K562 (cell line): ENCODE measurements around the gene CNIH1. TPM values are rescaled to one million over a fixed set of nuclear protein-coding genes. Genes with fewer than 3 reads are reported as not detected.
"Not testable (repeated sequence)": the region's sequence is repeated elsewhere in the genome, so short reads cannot be mapped to it uniquely, and the experiment has no call there.

Experiments
- ATAC-seq: fragments of 200-7000 bp; cut with Tn5 transposase; 3 replicates; pipeline ENCODE4 v1.9.1; 2020; ENCODE audit warnings: moderate library complexity
- BruUV-seq: library from RNA; stranded (reverse); fragments of 400-500 nt; replicated peaks from 2 replicates; lab custom pipeline; 2021; lab: Mats Ljungman, UMichigan
- CTCF ChIA-PET: fragments of 300-600 bp; formaldehyde crosslinking; extraction: SDS; loops from one replicate; lab custom pipeline; 2021; ENCODE audit warnings: low intra/inter-chr PET ratio; lab: Yijun Ruan, JAX
- POLR2A ChIA-PET: fragments of 300-600, 350-650 bp; sonication (Branson Sonifier 250); formaldehyde crosslinking; extraction: SDS; loops from one replicate; lab custom pipeline; 2021; ENCODE audit warnings: antibody characterized with exemption, inconsistent platforms; lab: Yijun Ruan, JAX
- DNase-seq, 4 experiments: peaks; one replicate each; pipeline versions ENCODE4 v3.0.0 to v3.0.0-alpha.2; 2011 to 2018; ENCODE audit warnings: low spot score in 3 of 4, mixed read lengths in 3 of 4; ENCODE audit errors: extremely low read depth in 1 of 4
- FAIRE-seq: peaks from 2 replicates; lab custom pipeline; 2011; peaks lifted over from hg19 to GRCh38; lab: Jason Lieb, UNC
- H2AFZ ChIP-seq: 2 replicates; pipeline ENCODE4 v1.6.0; 2011; ENCODE audit warnings: low read depth, low read length, control low read depth, inconsistent platforms
- H3K27ac ChIP-seq: fragments of 200-600 bp; 3 replicates; pipeline ENCODE4 v1.8.0; 2011; ENCODE audit warnings: low read depth, mild to moderate bottlenecking, control low read depth, inconsistent platforms, low read length, moderate library complexity, mixed read lengths; ENCODE audit errors: extremely low read depth
- H3K27me3 ChIP-seq, 2 experiments: fragments of 300-600 bp in 1 of 2; 2 replicates in 1 of 2; 3 replicates in 1 of 2; pipeline versions ENCODE4 v1.6.0 to v1.8.0; 2011; ENCODE audit warnings: inconsistent platforms in 2 of 2, low read length in 2 of 2, mild to moderate bottlenecking in 1 of 2, mixed read lengths in 1 of 2, moderate library complexity in 1 of 2; ENCODE audit not compliant: control insufficient read depth in 2 of 2, insufficient read depth in 2 of 2
- H3K36me3 ChIP-seq: fragments of 300-600 bp; 3 replicates; pipeline ENCODE4 v1.8.0; 2011; ENCODE audit warnings: mild to moderate bottlenecking, low read length, inconsistent platforms; ENCODE audit not compliant: control insufficient read depth, insufficient read depth
- H3K4me1 ChIP-seq, 2 experiments: fragments of 200-600 bp in 1 of 2; replicated peaks in 1 of 2; 2 replicates in 1 of 2; 3 replicates in 1 of 2; pipeline versions ENCODE4 v1.5.1 to v1.8.0; 2011; ENCODE audit warnings: inconsistent platforms in 2 of 2, low read length in 2 of 2, mild to moderate bottlenecking in 1 of 2, mixed read lengths in 1 of 2, moderate library complexity in 1 of 2; ENCODE audit not compliant: control insufficient read depth in 2 of 2, insufficient read depth in 2 of 2
- H3K4me2 ChIP-seq: 2 replicates; pipeline ENCODE4 v1.6.1; 2011; ENCODE audit warnings: low read length, control low read depth, inconsistent platforms, mixed read lengths; ENCODE audit not compliant: insufficient read depth
- H3K4me3 ChIP-seq: fragments of 200-600 bp; sonication (generic), shearing (Covaris generic); 2 replicates; pipeline ENCODE4 v1.5.1; 2016; ENCODE audit warnings: control low read depth, inconsistent platforms
- H3K79me2 ChIP-seq: fragments of 200-600 bp; 3 replicates; pipeline ENCODE4 v1.8.0; 2011; ENCODE audit warnings: low read length, inconsistent platforms; ENCODE audit not compliant: control insufficient read depth, insufficient read depth
- H3K9ac ChIP-seq, 2 experiments: 2 replicates each; pipeline versions ENCODE4 v1.6.0 to v1.6.1; 2011; ENCODE audit warnings: low read depth in 2 of 2, low read length in 2 of 2, control low read depth in 1 of 2, inconsistent platforms in 1 of 2, mild to moderate bottlenecking in 1 of 2, mixed read lengths in 1 of 2; ENCODE audit not compliant: insufficient read depth in 1 of 2
- H3K9me1 ChIP-seq: one replicate; pipeline ENCODE4 v1.6.0; 2011; ENCODE audit warnings: inconsistent platforms, mild to moderate bottlenecking, low read length, moderate library complexity; ENCODE audit not compliant: control insufficient read depth, insufficient read depth
- H3K9me3 ChIP-seq: replicated peaks from 2 replicates; pipeline ENCODE4 v1.5.1; 2011; ENCODE audit warnings: low read depth, low read length, inconsistent platforms; ENCODE audit not compliant: control insufficient read depth, insufficient read depth
- H4K20me1 ChIP-seq: replicated peaks from 2 replicates; pipeline ENCODE4 v1.6.1; 2011; ENCODE audit warnings: low read length, inconsistent platforms, mixed read lengths; ENCODE audit not compliant: control insufficient read depth, insufficient read depth
- EGR1 ChIP-seq: fragments of 450-650 bp; conservative IDR thresholded peaks from 2 replicates; pipeline ENCODE4 v1.6.1; 2017; ENCODE audit warnings: mild to moderate bottlenecking
- FOXA1 ChIP-seq: fragments of 450-650 bp; IDR thresholded peaks from 2 replicates; pipeline ENCODE4 v1.6.1; 2016; ENCODE audit warnings: mild to moderate bottlenecking, borderline replicate concordance
- GMEB1 ChIP-seq: fragments of 250-450 bp; sonication (Bioruptor Pico); IDR thresholded peaks from 2 replicates; pipeline ENCODE4 v1.4.0; 2020; ENCODE audit warnings: mild to moderate bottlenecking
- MTA3 ChIP-seq: fragments of 450-650 bp; formaldehyde crosslinking; IDR thresholded peaks from 2 replicates; pipeline ENCODE4 v1.6.1; 2017; ENCODE audit warnings: mild to moderate bottlenecking, borderline replicate concordance
- NFYB ChIP-seq: IDR thresholded peaks from 2 replicates; pipeline ENCODE4 v1.6.1; 2011; ENCODE audit warnings: mild to moderate bottlenecking, moderate library complexity; ENCODE audit not compliant: insufficient read length; ENCODE audit errors: extremely low read depth
- SMAD1 ChIP-seq: fragments of 150-350 bp; IDR thresholded peaks from 2 replicates; pipeline ENCODE4 v1.6.1; 2014; ENCODE audit warnings: low read length, low read depth; ENCODE audit not compliant: partially characterized antibody
- SRSF9 ChIP-seq: fragments of 200-400 bp; formaldehyde crosslinking; IDR thresholded peaks from 2 replicates; pipeline ENCODE4 v1.6.1; 2017; ENCODE audit warnings: low read depth, low read length, borderline replicate concordance
- WGBS: fragments of 100-300 bp; shearing (Covaris generic); methylation state at CpG from one replicate; pipeline ENCODE4 v1.1.6; 2016; ENCODE audit warnings: low coverage, mixed read lengths; ENCODE audit not compliant: insufficient coverage; ENCODE audit errors: missing lambda C conversion rate; 5-methylcytosine and 5-hydroxymethylcytosine counted together
- in situ Hi-C: fragments of 300-500 bp; cut with MboI; formaldehyde crosslinking; loops from 4 replicates; pipeline ENCODE4 v1.15.0; 2018; ENCODE audit warnings: inconsistent platforms, mixed read lengths
- intact Hi-C: fragments of 100-400 bp; cut with micrococcal nuclease; formaldehyde crosslinking; loops from 2 replicates; pipeline ENCODE4 v1.14.2; 2022
- polyA plus RNA-seq, 8 experiments: library from polyadenylated mRNA; depleted of rRNA in 4 of 8; stranded (reverse) in 5 of 8; unstranded in 3 of 8; fragments of >200 nt; fragmentation: Nextera tagmentation in 2 of 8; fragmentation: Illumina TruSeq in 1 of 8; extraction: Ambion mirVana in 2 of 8; extraction: Trizol in 1 of 8; gene quantifications; 2 replicates each; pipeline versions ENCODE4 v1.2.1 to v1.2.3, GENCODE V29; 2011 to 2014; ENCODE audit warnings: inconsistent platforms in 1 of 8, missing spikeins in 1 of 8
- total RNA-seq, 7 experiments: library from RNA; depleted of rRNA in 6 of 7; stranded (reverse); fragments of >200 nt in 6 of 7; fragmentation: Illumina TruSeq in 2 of 7; extraction: Trizol in 2 of 7; gene quantifications; 2 replicates each; pipeline versions ENCODE4 v1.2.1 to v1.2.3, GENCODE V29; 2011 to 2021; ENCODE audit warnings: low replicate concordance in 1 of 7

Gene CNIH1
- total and polyA plus RNA-seq, 9 of the 15 experiments (the other 6 are each of a cell fraction or from before 2014, with no cell fraction given) = 13.9 to 283 (median 77.3) TPM

GRCh38 chr14:54381821-54382220 is 59.4 kb downstream of the CNIH1 start:
- ChIA-PET CTCF (no interaction called here), POLR2A (no interaction called here)
- no peaks in the 10 kb centered on the region; a peak in 1 of 5 replicates for H3K4me1 ChIP-seq
- H2AFZ ChIP-seq = no peak overlapping the region
- intact Hi-C loops = no loop called here
- ATAC-seq = no peak
- no peak overlapping the region for H3K9ac ChIP-seq
- no peaks in the 10 kb centered on the region for H3K9me1 ChIP-seq
- no peaks in the 10 kb centered on the region for H3K9me3 ChIP-seq
- no peak overlapping the region for H3K4me2 ChIP-seq
- H3K36me3 ChIP-seq = no peaks in the 10 kb centered on the region
- BruUV-seq = no TSS peak
- no peak for DNase-seq
- TF ChIP-seq SRSF9 (no peak), GMEB1 (CRISPR knock-in tag) (no peak), EGR1 (no peak), NFYB (no peak), FOXA1 (no peak), SMAD1 (no peak), MTA3 (no peak)
- in situ Hi-C loops = no loop called here
- no peaks in the 10 kb centered on the region for H3K79me2 ChIP-seq
- H3K27ac ChIP-seq = no peak overlapping the region
- H3K4me3 ChIP-seq = no peak overlapping the region
- FAIRE-seq = no peak
- H3K27me3 ChIP-seq = peaks cover 4 to 13% of the 10 kb centered on the region in 2 experiments; a peak in 4 of 5 replicates
- H4K20me1 ChIP-seq = no peaks in the 10 kb centered on the region

GRCh38 chr14:54380558-54380957 is 60.6 kb downstream of the CNIH1 start:
- in situ Hi-C loops = not testable (repeated sequence)

GRCh38 chr14:54378893-54379292 is 62.3 kb downstream of the CNIH1 start:
- intact Hi-C loops, in situ Hi-C loops, H3K9me3 ChIP-seq, BruUV-seq, POLR2A ChIA-PET, H2AFZ ChIP-seq, H3K79me2 ChIP-seq, H3K4me1 ChIP-seq, H3K36me3 ChIP-seq, H3K4me3 ChIP-seq, ATAC-seq, H3K9me1 ChIP-seq, H4K20me1 ChIP-seq, H3K4me2 ChIP-seq, DNase-seq, H3K9ac ChIP-seq, H3K27ac ChIP-seq, H3K27me3 ChIP-seq, FAIRE-seq, CTCF ChIA-PET: not testable (repeated sequence)
- WGBS = 0% methylated on average over 5 of the region's 5 CpGs

More at GRCh38 chr14:54380558-54380957, 60.6 kb downstream of the CNIH1 start:
- H3K27ac ChIP-seq, H3K36me3 ChIP-seq, H3K4me3 ChIP-seq, DNase-seq, CTCF ChIA-PET, intact Hi-C loops, H3K4me2 ChIP-seq, H3K9me3 ChIP-seq, ATAC-seq, H3K9ac ChIP-seq, FAIRE-seq, H3K79me2 ChIP-seq, H3K4me1 ChIP-seq, H4K20me1 ChIP-seq, POLR2A ChIA-PET, BruUV-seq, H3K9me1 ChIP-seq, H2AFZ ChIP-seq, H3K27me3 ChIP-seq: not testable (repeated sequence)
- WGBS = 0% methylated on average over 2 of the region's 3 CpGs
